WTC11 (cell line): ENCODE results near the gene COIL. TPM values are rescaled to one million over a fixed set of nuclear protein-coding genes. Genes with fewer than 3 reads are reported as not detected.

Experiments used
- ATAC-seq: fragments of 200-7000 bp; cut with Tn5 transposase; 2 replicates; pipeline ENCODE4 v1.10.0; 2021; ENCODE audit warnings: mild to moderate bottlenecking, moderate library complexity
- CTCF ChIA-PET: fragments of 300-600 bp; sonication (Branson Sonifier 250); formaldehyde crosslinking; loops from one replicate; lab custom pipeline; 2021; ENCODE audit warnings: antibody characterized with exemption; lab: Charles Lee
- POLR2A ChIA-PET: fragments of 350-600 bp; sonication (Branson Sonifier 250); formaldehyde crosslinking; loops from one replicate; lab custom pipeline; 2021; ENCODE audit warnings: antibody characterized with exemption; lab: Charles Lee
- DNase-seq: peaks from one replicate; pipeline ENCODE4 v3.0.0; 2021; ENCODE audit warnings: low spot score
- H3K27ac Mint-ChIP-seq: 2 replicates; pipeline ENCODE4 v1.8.0; 2021; ENCODE audit warnings: mixed read lengths
- H3K27me3 Mint-ChIP-seq: 2 replicates; pipeline ENCODE4 v1.8.0; 2021; ENCODE audit warnings: low read depth, mild to moderate bottlenecking, moderate library complexity, mixed read lengths
- H3K36me3 Mint-ChIP-seq: 2 replicates; pipeline ENCODE4 v1.8.0; 2021; ENCODE audit warnings: mixed read lengths
- H3K4me1 Mint-ChIP-seq: 2 replicates; pipeline ENCODE4 v1.8.0; 2022; ENCODE audit warnings: mixed read lengths
- H3K4me3 Mint-ChIP-seq: 2 replicates; pipeline ENCODE4 v1.8.0; 2021; ENCODE audit warnings: mild to moderate bottlenecking, moderate library complexity, mixed read lengths
- H3K9me3 Mint-ChIP-seq: 2 replicates; pipeline ENCODE4 v1.8.0; 2021; ENCODE audit warnings: mixed read lengths
- AFF4 ChIP-seq: sonication (generic); formaldehyde crosslinking; IDR thresholded peaks from 2 replicates; pipeline ENCODE4 v1.8.1; 2023; ENCODE audit warnings: mild to moderate bottlenecking, missing genetic modification reagents, borderline replicate concordance
- ATF2 ChIP-seq: sonication (generic); formaldehyde crosslinking; IDR thresholded peaks from 2 replicates; pipeline ENCODE4 v1.8.1; 2022; ENCODE audit warnings: low read depth, missing genetic modification reagents, borderline replicate concordance
- CTCF ChIP-seq: fragments of 200-600 bp; IDR thresholded peaks from 2 replicates; pipeline ENCODE4 v1.8.0; 2022; ENCODE audit warnings: antibody characterized with exemption
- ERG ChIP-seq: fragments of 250-450 bp; sonication (Bioruptor Pico); IDR thresholded peaks from 2 replicates; pipeline ENCODE4 v1.8.0; 2021; ENCODE audit warnings: mild to moderate bottlenecking
- GABPB1 ChIP-seq: sonication (generic); formaldehyde crosslinking; IDR thresholded peaks from 2 replicates; pipeline ENCODE4 v1.8.1; 2023; ENCODE audit warnings: mild to moderate bottlenecking, missing genetic modification reagents
- GTF2I ChIP-seq: fragments of 250-450 bp; sonication (Bioruptor Pico); conservative IDR thresholded peaks from 2 replicates; pipeline ENCODE4 v1.4.0; 2021; ENCODE audit warnings: mild to moderate bottlenecking
- IRF1 ChIP-seq: sonication (generic); formaldehyde crosslinking; IDR thresholded peaks from 2 replicates; pipeline ENCODE4 v1.8.0; 2023; ENCODE audit warnings: missing genetic modification reagents
- JUN ChIP-seq: sonication (generic); formaldehyde crosslinking; IDR thresholded peaks from 2 replicates; pipeline ENCODE4 v1.8.0; 2023; ENCODE audit warnings: mild to moderate bottlenecking, missing genetic modification reagents
- KAT7 ChIP-seq: sonication (generic); formaldehyde crosslinking; IDR thresholded peaks from 2 replicates; pipeline ENCODE4 v1.8.1; 2023; ENCODE audit warnings: missing genetic modification reagents, mild to moderate bottlenecking, borderline replicate concordance
- MLX ChIP-seq: sonication (generic); formaldehyde crosslinking; IDR thresholded peaks from 2 replicates; pipeline ENCODE4 v1.8.1; 2023; ENCODE audit warnings: mild to moderate bottlenecking, missing genetic modification reagents, moderate library complexity
- NFATC4 ChIP-seq: fragments of 250-450 bp; sonication (Bioruptor Pico); IDR thresholded peaks from 2 replicates; pipeline ENCODE4 v1.9.0; 2021; ENCODE audit warnings: mild to moderate bottlenecking
- NR1H2 ChIP-seq: sonication (generic); formaldehyde crosslinking; IDR thresholded peaks from 2 replicates; pipeline ENCODE4 v1.9.0; 2021; ENCODE audit warnings: mild to moderate bottlenecking, moderate library complexity, missing genetic modification reagents
- STAT6 ChIP-seq: sonication (generic); formaldehyde crosslinking; conservative IDR thresholded peaks from 2 replicates; pipeline ENCODE4 v1.8.1; 2023; ENCODE audit warnings: mild to moderate bottlenecking, low read depth, missing genetic modification reagents, moderate library complexity
- ZBTB43 ChIP-seq: sonication (generic); formaldehyde crosslinking; IDR thresholded peaks from 2 replicates; pipeline ENCODE4 v1.8.1; 2023; ENCODE audit warnings: mild to moderate bottlenecking, missing genetic modification reagents
- ZNF138 ChIP-seq: sonication (generic); formaldehyde crosslinking; conservative IDR thresholded peaks from 2 replicates; pipeline ENCODE4 v1.8.1; 2022; ENCODE audit warnings: mild to moderate bottlenecking, moderate library complexity, missing genetic modification reagents
- ZNF232 ChIP-seq: sonication (generic); formaldehyde crosslinking; IDR thresholded peaks from 2 replicates; pipeline ENCODE4 v1.8.0; 2022; ENCODE audit warnings: mild to moderate bottlenecking, missing genetic modification reagents
- ZNF281 ChIP-seq: sonication (generic); formaldehyde crosslinking; IDR thresholded peaks from 2 replicates; pipeline ENCODE4 v1.8.0; 2023; ENCODE audit warnings: mild to moderate bottlenecking, missing genetic modification reagents
- total RNA-seq: library from RNA; stranded (reverse); gene quantifications from 3 replicates; pipeline ENCODE4 v1.2.3, GENCODE V29; 2021

Gene COIL
- total RNA-seq, 1 experiment from 2014 or later = 23.5 TPM

- TF ChIP-seq IRF1 (CRISPR knock-in tag) = no peak
- TF ChIP-seq ERG (CRISPR knock-in tag) = no peak
- no peak for TF ChIP-seq NFATC4 (CRISPR knock-in tag)
- TF ChIP-seq KAT7 (CRISPR knock-in tag) = no peak
- TF ChIP-seq ZBTB43 = no peak
- TF ChIP-seq GTF2I = no peak
These were observed 26.5 kb upstream of the COIL start (continued) for GRCh38 chr17:56987283-56987834.

GRCh38 chr17:56985371-56986162, 24.7 kb upstream of the COIL start:
- Mint-ChIP-seq H3K36me3 (peaks cover 35% of the 10 kb centered on the region), H3K9me3 (no peaks in the 10 kb centered on the region), H3K4me1 (peaks cover 14% of the 10 kb centered on the region), H3K4me3 (no peak overlapping the region), H3K27me3 (no peaks in the 10 kb centered on the region), H3K27ac (no peak overlapping the region)
- ATAC-seq = no peak
- ChIA-PET POLR2A (no interaction called here), CTCF (interaction anchor here (0.6 to 0.8 kb wide), 2 partner anchors 24 to 25 kb away, joined by 3 read pairs; partner anchors contain the start of gene COIL)
- DNase-seq = no peak
- TF ChIP-seq ZNF138 (CRISPR knock-in tag) (no peak), GABPB1 (CRISPR knock-in tag) (no peak), MLX (no peak), STAT6 (CRISPR knock-in tag) (no peak), ATF2 (CRISPR knock-in tag) (no peak), ZNF281 (CRISPR knock-in tag) (no peak), ZNF232 (CRISPR knock-in tag) (no peak), AFF4 (CRISPR knock-in tag) (no peak), JUN (no peak), CTCF (no peak), NR1H2 (CRISPR knock-in tag) (no peak)
